HepG2 (cell line): ENCODE measurements around the gene MFGE8. TPM values are rescaled to one million over a fixed set of nuclear protein-coding genes. Genes with fewer than 3 reads are reported as not detected.

Experiments used
- ATAC-seq: fragments of 200-7000 bp; cut with Tn5 transposase; 3 replicates; pipeline ENCODE4 v1.9.1; 2020; ENCODE audit warnings: mild to moderate bottlenecking, moderate library complexity
- BruUV-seq: library from RNA; stranded (reverse); fragments of 400-500 nt; replicated peaks from 2 replicates; lab custom pipeline; 2021; lab: Mats Ljungman, UMichigan
- CTCF ChIA-PET: fragments of 300-600 bp; formaldehyde crosslinking; extraction: SDS; loops from one replicate; lab custom pipeline; 2021; ENCODE audit warnings: low total read pairs, inconsistent platforms, low intra/inter-chr PET ratio; lab: Yijun Ruan, JAX
- POLR2A ChIA-PET: fragments of 350-600 bp; sonication (Branson Sonifier 250); formaldehyde crosslinking; loops from one replicate; lab custom pipeline; 2020; ENCODE audit warnings: antibody characterized with exemption, inconsistent platforms; lab: Yijun Ruan, JAX
- DNase-seq: peaks from one replicate; pipeline ENCODE4 v3.0.0-alpha.2; 2015; ENCODE audit warnings: low spot score
- FAIRE-seq: peaks from 3 replicates; lab custom pipeline; 2011; peaks lifted over from hg19 to GRCh38; lab: Jason Lieb, UNC
- H2AFZ ChIP-seq: one replicate; pipeline ENCODE4 v1.6.1; 2011; ENCODE audit warnings: low read length, inconsistent platforms
- H3K27ac ChIP-seq: fragments of 300-600 bp; 3 replicates; pipeline ENCODE4 v1.8.0; 2011; ENCODE audit warnings: mixed run types, mild to moderate bottlenecking, mixed read lengths, low read length, inconsistent platforms; ENCODE audit not compliant: insufficient read depth; ENCODE audit errors: extremely low read length
- H3K27me3 ChIP-seq, 2 experiments: fragments of 200-600 bp in 1 of 2; 2 replicates in 1 of 2; 3 replicates in 1 of 2; pipeline versions ENCODE4 v1.6.0 to v1.8.0; 2011; ENCODE audit warnings: low read length in 2 of 2, mild to moderate bottlenecking in 2 of 2, moderate library complexity in 2 of 2, inconsistent platforms in 1 of 2; ENCODE audit not compliant: insufficient read depth in 2 of 2, control insufficient read depth in 1 of 2
- H3K36me3 ChIP-seq, 2 experiments: fragments of 200-600 bp in 1 of 2; replicated peaks in 1 of 2; 2 replicates in 1 of 2; 3 replicates in 1 of 2; pipeline versions ENCODE4 v1.5.1 to v1.8.0; 2011; ENCODE audit warnings: low read length in 2 of 2, inconsistent platforms in 1 of 2; ENCODE audit not compliant: insufficient read depth in 2 of 2, control insufficient read depth in 1 of 2
- H3K4me1 ChIP-seq: 2 replicates; pipeline ENCODE4 v1.5.1; 2012; ENCODE audit warnings: low read length, inconsistent platforms; ENCODE audit not compliant: insufficient read depth
- H3K4me2 ChIP-seq: 2 replicates; pipeline ENCODE4 v1.6.0; 2011; ENCODE audit warnings: low read depth, low read length, inconsistent platforms
- H3K4me3 ChIP-seq, 3 experiments: fragments of 200-600 bp in 1 of 3; sonication (generic), shearing (Covaris generic) in 1 of 3; replicated peaks in 1 of 3; 2 replicates each; pipeline ENCODE4 v1.5.1; 2011 to 2016; ENCODE audit warnings: low read length in 3 of 3, inconsistent platforms in 2 of 3, low read depth in 2 of 3, mild to moderate bottlenecking in 2 of 3, control low read depth in 1 of 3, mixed read lengths in 1 of 3; ENCODE audit not compliant: insufficient read depth in 1 of 3
- H3K79me2 ChIP-seq: one replicate; pipeline ENCODE4 v1.6.1; 2011; ENCODE audit warnings: low read length, inconsistent platforms; ENCODE audit not compliant: insufficient read depth
- H3K9ac ChIP-seq: 2 replicates; pipeline ENCODE4 v1.6.0; 2011; ENCODE audit warnings: mild to moderate bottlenecking, low read depth, low read length, inconsistent platforms; ENCODE audit not compliant: insufficient read depth
- H3K9me3 ChIP-seq: 2 replicates; pipeline ENCODE4 v1.5.1; 2012; ENCODE audit warnings: mild to moderate bottlenecking, low read length
- H4K20me1 ChIP-seq: 2 replicates; pipeline ENCODE4 v1.6.0; 2011; ENCODE audit warnings: inconsistent platforms, mild to moderate bottlenecking, low read length, moderate library complexity; ENCODE audit not compliant: insufficient read depth
- EEA1 ChIP-seq: sonication (generic); formaldehyde crosslinking; IDR thresholded peaks from 2 replicates; pipeline ENCODE4 v1.5.1; 2020; ENCODE audit warnings: mild to moderate bottlenecking, missing genetic modification reagents, borderline replicate concordance
- HIVEP1 ChIP-seq: sonication (generic); formaldehyde crosslinking; IDR thresholded peaks from 2 replicates; pipeline ENCODE4 v1.4.0; 2020; ENCODE audit warnings: mild to moderate bottlenecking, missing genetic modification reagents
- HOXA5 ChIP-seq: sonication (generic); formaldehyde crosslinking; IDR thresholded peaks from 2 replicates; pipeline ENCODE4 v1.4.0; 2020; ENCODE audit warnings: missing genetic modification reagents
- KLF16 ChIP-seq, 2 experiments: sonication (generic) in 1 of 2; formaldehyde crosslinking in 1 of 2; IDR thresholded peaks; 2 replicates each; pipeline versions ENCODE4 v1.6.1 to v1.8.0; 2016 to 2023; ENCODE audit warnings: missing genetic modification reagents in 2 of 2, missing compliant biosample characterization in 1 of 2
- MED8 ChIP-seq: sonication (generic); formaldehyde crosslinking; IDR thresholded peaks from 2 replicates; pipeline ENCODE4 v1.8.1; 2023; ENCODE audit warnings: mild to moderate bottlenecking, missing genetic modification reagents; ENCODE audit not compliant: insufficient replicate concordance
- MLLT10 ChIP-seq: sonication (generic); formaldehyde crosslinking; IDR thresholded peaks from 2 replicates; pipeline ENCODE4 v1.4.0; 2020; ENCODE audit warnings: missing genetic modification reagents
- ZNF263 ChIP-seq: sonication (generic); formaldehyde crosslinking; IDR thresholded peaks from 2 replicates; pipeline ENCODE4 v1.4.0; 2020; ENCODE audit warnings: missing genetic modification reagents
- ZNF451 ChIP-seq: sonication (generic); formaldehyde crosslinking; IDR thresholded peaks from 2 replicates; pipeline ENCODE4 v1.5.0; 2020; ENCODE audit warnings: mild to moderate bottlenecking, missing genetic modification reagents
- WGBS: methylation state at CpG from one replicate; pipeline ENCODE4 v1.1.6; 2017; ENCODE audit warnings: low lambda C conversion rate; 5-methylcytosine and 5-hydroxymethylcytosine counted together
- in situ Hi-C: cut with HindIII; loops from 2 replicates; pipeline ENCODE4 v1.10.0; 2017; ENCODE audit warnings: low pct_unique_long_range_greater_than_20kb; ENCODE audit not compliant: extremely low pct_ligation_motif_present
- intact Hi-C: fragments of 100-400 bp; cut with micrococcal nuclease; formaldehyde crosslinking; loops from one replicate; pipeline ENCODE4 v1.10.0; 2022; ENCODE audit not compliant: unreplicated experiment
- polyA plus RNA-seq, 8 experiments: library from polyadenylated mRNA; depleted of rRNA in 3 of 8; stranded (reverse) in 7 of 8; unstranded in 1 of 8; fragments of >200 nt; fragmentation: Illumina TruSeq in 4 of 8; extraction: Trizol in 4 of 8; gene quantifications; 2 replicates each; pipeline versions ENCODE4 v1.2.1 to v1.2.3, GENCODE V29; 2011 to 2016; ENCODE audit warnings: low read depth in 4 of 8, missing spikeins in 1 of 8, mixed read lengths in 1 of 8; ENCODE audit not compliant: insufficient read depth in 1 of 8
- total RNA-seq, 5 experiments: library from RNA; depleted of rRNA; stranded (reverse); fragments of >200 nt; fragmentation: Illumina TruSeq; extraction: Trizol; gene quantifications; 2 replicates each; pipeline ENCODE4 v1.2.3, GENCODE V29; 2016; ENCODE audit warnings: low read depth in 1 of 5
- TF ChIP-seq, protein P1 (sequence below): sonication (generic); formaldehyde crosslinking; IDR thresholded peaks from 2 replicates; pipeline ENCODE4 v1.5.1; 2020; ENCODE audit warnings: mild to moderate bottlenecking, missing genetic modification reagents, borderline replicate concordance
- TF ChIP-seq, protein P2 (sequence below): sonication (generic); formaldehyde crosslinking; IDR thresholded peaks from 2 replicates; pipeline ENCODE4 v1.4.0; 2020; ENCODE audit warnings: mild to moderate bottlenecking, missing genetic modification reagents
- TF ChIP-seq, protein P3 (sequence below): IDR thresholded peaks from 2 replicates; pipeline ENCODE4 v1.6.1; 2012; ENCODE audit warnings: low read length, improper control_type of control experiment

The MFGE8 gene
- total and polyA plus RNA-seq, 2 of the 13 experiments (the other 11 are each of a cell fraction or from before 2014, with no cell fraction given) = 3.4 to 22.1 TPM

GRCh38 chr15:88873786-88874185 lies 39.4 kb downstream of the MFGE8 start:
- CTCF ChIA-PET = no interaction called here
- no peaks in the 10 kb centered on the region for H3K79me2 ChIP-seq
- no peaks in the 10 kb centered on the region for H3K4me1 ChIP-seq
- H3K27ac ChIP-seq = no peak overlapping the region
- no TSS peak for BruUV-seq
- in situ Hi-C loops = no loop called here
- POLR2A ChIA-PET = no interaction called here
- FAIRE-seq (no peak), DNase-seq (no peak), ATAC-seq (no peak)
- H3K9me3 ChIP-seq = no peaks in the 10 kb centered on the region
- no peaks in the 10 kb centered on the region for H4K20me1 ChIP-seq
- H3K4me2 ChIP-seq = no peak overlapping the region
- H3K36me3 ChIP-seq = no peaks in the 10 kb centered on the region
- no peak overlapping the region for H3K9ac ChIP-seq
- TF ChIP-seq ZNF451 (no peak), MED8 (CRISPR knock-in tag) (no peak), HOXA5 (CRISPR knock-in tag) (no peak), EEA1 (no peak), ZNF263 (CRISPR knock-in tag) (no peak), HIVEP1 (CRISPR knock-in tag) (no peak), MLLT10 (CRISPR knock-in tag) (no peak), KLF16 (CRISPR knock-in tag; IDR thresholded peaks at IDR 0.05) (no peak)
- TF ChIP-seq, protein P1, sequence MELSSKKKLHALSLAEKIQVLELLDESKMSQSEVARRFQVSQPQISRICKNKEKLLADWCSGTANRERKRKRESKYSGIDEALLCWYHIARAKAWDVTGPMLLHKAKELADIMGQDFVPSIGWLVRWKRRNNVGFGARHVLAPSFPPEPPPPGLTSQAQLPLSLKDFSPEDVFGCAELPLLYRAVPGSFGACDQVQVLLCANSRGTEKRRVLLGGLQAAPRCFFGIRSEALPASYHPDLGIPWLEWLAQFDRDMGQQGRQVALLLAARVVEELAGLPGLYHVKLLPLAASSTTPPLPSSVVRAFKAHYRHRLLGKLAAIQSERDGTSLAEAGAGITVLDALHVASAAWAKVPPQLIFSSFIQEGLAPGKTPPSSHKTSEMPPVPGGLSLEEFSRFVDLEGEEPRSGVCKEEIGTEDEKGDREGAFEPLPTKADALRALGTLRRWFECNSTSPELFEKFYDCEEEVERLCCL (CRISPR knock-in tag) = no peak
- TF ChIP-seq, protein P2, sequence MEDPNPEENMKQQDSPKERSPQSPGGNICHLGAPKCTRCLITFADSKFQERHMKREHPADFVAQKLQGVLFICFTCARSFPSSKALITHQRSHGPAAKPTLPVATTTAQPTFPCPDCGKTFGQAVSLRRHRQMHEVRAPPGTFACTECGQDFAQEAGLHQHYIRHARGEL (CRISPR knock-in tag) = no peak
- TF ChIP-seq, protein P3, sequence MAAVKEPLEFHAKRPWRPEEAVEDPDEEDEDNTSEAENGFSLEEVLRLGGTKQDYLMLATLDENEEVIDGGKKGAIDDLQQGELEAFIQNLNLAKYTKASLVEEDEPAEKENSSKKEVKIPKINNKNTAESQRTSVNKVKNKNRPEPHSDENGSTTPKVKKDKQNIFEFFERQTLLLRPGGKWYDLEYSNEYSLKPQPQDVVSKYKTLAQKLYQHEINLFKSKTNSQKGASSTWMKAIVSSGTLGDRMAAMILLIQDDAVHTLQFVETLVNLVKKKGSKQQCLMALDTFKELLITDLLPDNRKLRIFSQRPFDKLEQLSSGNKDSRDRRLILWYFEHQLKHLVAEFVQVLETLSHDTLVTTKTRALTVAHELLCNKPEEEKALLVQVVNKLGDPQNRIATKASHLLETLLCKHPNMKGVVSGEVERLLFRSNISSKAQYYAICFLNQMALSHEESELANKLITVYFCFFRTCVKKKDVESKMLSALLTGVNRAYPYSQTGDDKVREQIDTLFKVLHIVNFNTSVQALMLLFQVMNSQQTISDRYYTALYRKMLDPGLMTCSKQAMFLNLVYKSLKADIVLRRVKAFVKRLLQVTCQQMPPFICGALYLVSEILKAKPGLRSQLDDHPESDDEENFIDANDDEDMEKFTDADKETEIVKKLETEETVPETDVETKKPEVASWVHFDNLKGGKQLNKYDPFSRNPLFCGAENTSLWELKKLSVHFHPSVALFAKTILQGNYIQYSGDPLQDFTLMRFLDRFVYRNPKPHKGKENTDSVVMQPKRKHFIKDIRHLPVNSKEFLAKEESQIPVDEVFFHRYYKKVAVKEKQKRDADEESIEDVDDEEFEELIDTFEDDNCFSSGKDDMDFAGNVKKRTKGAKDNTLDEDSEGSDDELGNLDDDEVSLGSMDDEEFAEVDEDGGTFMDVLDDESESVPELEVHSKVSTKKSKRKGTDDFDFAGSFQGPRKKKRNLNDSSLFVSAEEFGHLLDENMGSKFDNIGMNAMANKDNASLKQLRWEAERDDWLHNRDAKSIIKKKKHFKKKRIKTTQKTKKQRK = no peak
- 21% methylated on average over 3 of the region's 13 CpGs for WGBS
- intact Hi-C loops = no loop called here
- no peak overlapping the region for H2AFZ ChIP-seq
- no peak overlapping the region for H3K4me3 ChIP-seq
- H3K27me3 ChIP-seq = peaks cover 20 to 79% of the 10 kb centered on the region in 2 experiments
